Parathyroid adenoma (tissue), 2 donors: Measurements from ENCODE around the gene SPATA32.

ENCODE experiments used
- H2AFZ ChIP-seq: fragments of 300-600 bp; sonication (generic); one replicate; pipeline ENCODE4 v1.7.0; 2017; ENCODE audit warnings: antibody characterized with exemption, mild to moderate bottlenecking
- H3K27ac ChIP-seq: fragments of 300-600 bp; sonication (generic); one replicate; pipeline ENCODE4 v1.7.0; 2017
- H3K27me3 ChIP-seq: fragments of 300-600 bp; sonication (generic); one replicate; pipeline ENCODE4 v1.7.0; 2017; ENCODE audit warnings: low read length; ENCODE audit not compliant: control insufficient read depth, insufficient read depth
- H3K36me3 ChIP-seq: fragments of 300-600 bp; sonication (generic); one replicate; pipeline ENCODE4 v1.7.0; 2017; ENCODE audit warnings: low read length; ENCODE audit not compliant: control insufficient read depth, insufficient read depth
- H3K4me1 ChIP-seq: fragments of 300-600 bp; sonication (generic); one replicate; pipeline ENCODE4 v1.7.0; 2017; ENCODE audit warnings: control low read depth
- H3K4me2 ChIP-seq: fragments of 300-600 bp; sonication (generic); one replicate; pipeline ENCODE4 v1.7.0; 2017; ENCODE audit warnings: low read length
- H3K4me3 ChIP-seq: fragments of 300-600 bp; sonication (generic); one replicate; pipeline ENCODE4 v1.7.0; 2017; ENCODE audit warnings: low read depth, low read length
- H3K79me2 ChIP-seq: fragments of 300-600 bp; sonication (generic); one replicate; pipeline ENCODE4 v1.7.0; 2017; ENCODE audit warnings: control low read depth
- H3K9ac ChIP-seq: fragments of 300-600 bp; sonication (generic); one replicate; pipeline ENCODE4 v1.7.0; 2017; ENCODE audit warnings: mild to moderate bottlenecking
- H3K9me3 ChIP-seq: fragments of 300-600 bp; sonication (generic); one replicate; pipeline ENCODE4 v1.7.0; 2017; ENCODE audit warnings: low read length; ENCODE audit not compliant: control insufficient read depth
- TF ChIP-seq, protein P1 (sequence below): fragments of 300-600 bp; sonication (generic); IDR thresholded peaks from one replicate; pipeline ENCODE4 v1.7.0; 2017; ENCODE audit warnings: antibody characterized with exemption, mild to moderate bottlenecking
- donor health status: primary hyperparathyroidism.

SPATA32 gene

GRCh38 chr17:45286286-45286685 is 24.4 kb upstream of the SPATA32 start:
- no peak overlapping the region for H3K4me2 ChIP-seq
- no peak overlapping the region for H3K9ac ChIP-seq
- H3K9me3 ChIP-seq: no peaks in the 10 kb centered on the region
- H3K4me1 ChIP-seq: peaks cover 33% of the 10 kb centered on the region
- H3K27me3 ChIP-seq: no peaks in the 10 kb centered on the region
- TF ChIP-seq, protein P1, sequence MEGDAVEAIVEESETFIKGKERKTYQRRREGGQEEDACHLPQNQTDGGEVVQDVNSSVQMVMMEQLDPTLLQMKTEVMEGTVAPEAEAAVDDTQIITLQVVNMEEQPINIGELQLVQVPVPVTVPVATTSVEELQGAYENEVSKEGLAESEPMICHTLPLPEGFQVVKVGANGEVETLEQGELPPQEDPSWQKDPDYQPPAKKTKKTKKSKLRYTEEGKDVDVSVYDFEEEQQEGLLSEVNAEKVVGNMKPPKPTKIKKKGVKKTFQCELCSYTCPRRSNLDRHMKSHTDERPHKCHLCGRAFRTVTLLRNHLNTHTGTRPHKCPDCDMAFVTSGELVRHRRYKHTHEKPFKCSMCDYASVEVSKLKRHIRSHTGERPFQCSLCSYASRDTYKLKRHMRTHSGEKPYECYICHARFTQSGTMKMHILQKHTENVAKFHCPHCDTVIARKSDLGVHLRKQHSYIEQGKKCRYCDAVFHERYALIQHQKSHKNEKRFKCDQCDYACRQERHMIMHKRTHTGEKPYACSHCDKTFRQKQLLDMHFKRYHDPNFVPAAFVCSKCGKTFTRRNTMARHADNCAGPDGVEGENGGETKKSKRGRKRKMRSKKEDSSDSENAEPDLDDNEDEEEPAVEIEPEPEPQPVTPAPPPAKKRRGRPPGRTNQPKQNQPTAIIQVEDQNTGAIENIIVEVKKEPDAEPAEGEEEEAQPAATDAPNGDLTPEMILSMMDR: no peak
- H3K79me2 ChIP-seq: peaks cover 6% of the 10 kb centered on the region
- no peak overlapping the region for H2AFZ ChIP-seq
- H3K4me3 ChIP-seq: no peak overlapping the region
- H3K27ac ChIP-seq: no peak overlapping the region
- no peaks in the 10 kb centered on the region for H3K36me3 ChIP-seq

GRCh38 chr17:45284176-45285140 is 22.6 kb upstream of the SPATA32 start:
- Histone ChIP-seq H2AFZ (no peak overlapping the region), H3K27me3 (no peaks in the 10 kb centered on the region), H3K79me2 (no peaks in the 10 kb centered on the region), H3K9ac (no peak overlapping the region), H3K36me3 (no peaks in the 10 kb centered on the region), H3K4me2 (no peak overlapping the region), H3K9me3 (no peaks in the 10 kb centered on the region), H3K27ac (no peak overlapping the region), H3K4me3 (no peak overlapping the region), H3K4me1 (peaks cover 22% of the 10 kb centered on the region)
- TF ChIP-seq, protein P1: no peak

DNA sequence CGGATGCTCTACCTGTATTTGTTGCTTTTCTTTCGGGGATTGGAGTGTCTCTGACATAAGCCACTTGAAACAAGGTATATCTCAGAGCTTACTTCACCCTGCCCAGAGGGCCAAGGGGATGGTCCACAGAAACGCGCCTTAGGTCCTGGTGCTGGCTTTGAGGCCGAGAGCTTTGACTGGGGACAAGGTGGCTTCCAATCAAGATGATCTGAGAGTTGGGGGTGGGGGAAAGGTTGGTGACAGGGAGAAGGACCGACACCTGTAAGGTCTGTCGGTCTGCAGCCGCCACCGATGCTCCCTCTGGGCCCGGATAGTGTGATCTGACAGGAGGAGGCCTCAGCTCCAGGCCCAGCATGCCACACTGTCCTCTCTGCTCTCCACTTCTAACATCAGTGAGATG is 21.8 kb upstream of the SPATA32 start:
- no peak overlapping the region for H3K9ac ChIP-seq
- H3K79me2 ChIP-seq: no peaks in the 10 kb centered on the region
- no peaks in the 10 kb centered on the region for H3K27me3 ChIP-seq
- no peak overlapping the region for H3K4me3 ChIP-seq
- TF ChIP-seq, protein P1: no peak
- H3K4me1 ChIP-seq: peaks cover 16% of the 10 kb centered on the region
- H3K4me2 ChIP-seq: no peak overlapping the region
- no peak overlapping the region for H3K27ac ChIP-seq
- H3K9me3 ChIP-seq: no peaks in the 10 kb centered on the region
- no peak overlapping the region for H2AFZ ChIP-seq
- H3K36me3 ChIP-seq: no peaks in the 10 kb centered on the region

DNA sequence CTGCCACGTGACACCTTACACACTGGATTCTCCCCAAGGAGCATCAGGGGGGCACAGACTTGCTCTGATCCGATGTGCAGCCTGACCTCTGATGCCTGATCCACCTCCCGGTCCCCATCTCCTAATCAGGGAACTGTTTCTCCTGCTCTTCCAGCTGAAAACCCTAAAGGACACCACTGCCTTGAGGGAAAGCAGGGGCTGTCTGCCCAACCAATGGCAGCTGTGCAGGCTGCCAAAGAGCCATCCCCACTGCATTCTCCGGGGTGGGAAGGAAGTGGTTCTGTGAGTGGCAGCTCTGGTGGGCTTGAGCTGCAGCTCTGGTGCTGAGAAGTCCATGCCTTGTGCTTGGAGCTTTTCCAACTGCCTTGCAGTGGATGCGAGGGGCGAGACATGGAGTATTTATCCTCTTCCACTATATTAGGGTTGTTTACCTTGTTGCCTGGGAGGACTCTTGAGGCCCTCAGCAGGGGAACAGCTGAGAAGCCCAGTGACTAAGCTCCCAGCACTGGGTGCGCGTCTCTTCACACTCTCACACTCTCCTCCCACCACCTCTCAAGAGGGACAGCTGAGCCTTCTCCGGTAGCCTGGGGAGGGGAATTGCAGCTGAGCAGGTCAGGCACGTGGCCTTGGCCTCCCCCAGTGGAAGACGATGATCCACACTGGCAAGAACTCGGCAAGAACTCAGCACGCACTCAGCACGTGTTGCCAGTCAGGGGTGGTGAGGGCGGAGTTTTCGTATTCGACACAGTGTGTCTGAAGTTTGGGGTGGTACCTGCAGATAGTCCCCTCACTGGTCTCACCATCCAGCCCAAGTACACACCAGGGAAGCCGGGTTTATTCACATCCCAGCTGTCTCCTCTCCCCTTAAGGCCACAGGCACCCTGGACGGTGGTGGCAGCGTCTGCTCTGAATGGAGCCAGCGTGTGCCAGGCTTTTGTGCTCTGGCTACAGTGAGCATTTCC is 21.1 kb upstream of the SPATA32 start:
- no peaks in the 10 kb centered on the region for H3K36me3 ChIP-seq

More for the DNA sequence above, 21.1 kb upstream of the SPATA32 start:
- H3K79me2 ChIP-seq: no peaks in the 10 kb centered on the region
- H3K4me2 ChIP-seq: no peak overlapping the region
- TF ChIP-seq, protein P1: no peak
- H3K9me3 ChIP-seq: no peaks in the 10 kb centered on the region
- H3K27me3 ChIP-seq: no peaks in the 10 kb centered on the region
- no peak overlapping the region for H3K27ac ChIP-seq
- no peak overlapping the region for H2AFZ ChIP-seq
- no peak overlapping the region for H3K9ac ChIP-seq
- H3K4me1 ChIP-seq: peaks cover 11% of the 10 kb centered on the region
- no peak overlapping the region for H3K4me3 ChIP-seq
